ENCODE results near the gene ETFB.
A peak's percentile ranks its signal among the peaks of the same experiment; 100 is the strongest.

The ETFB gene

DNA sequence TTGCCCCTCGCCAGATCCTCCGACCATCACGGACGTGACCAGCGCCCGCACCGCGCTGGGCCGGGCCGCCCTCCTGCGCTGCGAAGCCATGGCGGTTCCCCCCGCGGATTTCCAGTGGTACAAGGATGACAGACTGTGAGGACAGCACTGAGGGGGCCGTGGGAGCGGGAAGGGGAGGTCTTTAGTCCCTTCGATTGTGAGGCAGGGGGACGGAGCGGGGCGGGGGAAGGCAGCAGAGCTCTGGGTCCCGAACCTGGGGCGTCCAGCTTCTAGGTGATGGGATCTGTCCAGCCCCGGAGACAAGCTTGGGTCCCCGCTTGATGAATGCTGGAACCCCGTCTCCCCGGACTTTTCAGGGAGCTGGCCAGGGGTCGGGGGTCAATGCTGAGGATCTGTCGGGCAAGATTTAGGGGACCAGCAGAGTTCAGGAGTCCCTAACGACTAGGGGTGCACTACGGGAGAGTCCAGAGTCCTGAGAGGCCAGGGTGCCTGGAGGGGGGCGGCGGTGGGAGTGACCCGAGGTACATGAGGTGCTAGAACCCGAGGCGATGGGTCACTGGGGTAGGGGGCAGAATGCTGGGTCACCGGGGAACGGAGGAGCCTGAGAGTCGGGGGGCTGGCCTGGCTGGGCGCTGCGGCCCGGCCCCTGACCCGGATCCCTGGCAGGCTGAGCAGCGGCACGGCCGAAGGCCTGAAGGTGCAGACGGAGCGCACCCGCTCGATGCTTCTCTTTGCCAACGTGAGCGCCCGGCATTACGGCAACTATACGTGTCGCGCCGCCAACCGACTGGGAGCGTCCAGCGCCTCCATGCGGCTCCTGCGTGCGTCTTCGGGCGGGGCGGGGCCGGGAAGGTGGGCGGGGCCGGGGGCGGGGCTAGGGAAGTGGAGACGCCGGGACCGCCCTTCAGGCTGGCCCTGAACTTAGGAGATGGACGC lies 38.9 kb downstream of the ETFB start:
- TF ChIP-seq, protein P1, sequence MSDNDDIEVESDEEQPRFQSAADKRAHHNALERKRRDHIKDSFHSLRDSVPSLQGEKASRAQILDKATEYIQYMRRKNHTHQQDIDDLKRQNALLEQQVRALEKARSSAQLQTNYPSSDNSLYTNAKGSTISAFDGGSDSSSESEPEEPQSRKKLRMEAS (IDR thresholded peaks at IDR 0.05) = 0 out of 2 replicates have a peak, but pooled peaks have one; percentile 29
- TF ChIP-seq TEAD4 (IDR thresholded peaks at IDR 0.05) (no peak), RAD21 (IDR thresholded peaks at IDR 0.05; ENCODE audit: low read depth) (no peak), NFIC (IDR thresholded peaks at IDR 0.05) (no peak)

DNA sequence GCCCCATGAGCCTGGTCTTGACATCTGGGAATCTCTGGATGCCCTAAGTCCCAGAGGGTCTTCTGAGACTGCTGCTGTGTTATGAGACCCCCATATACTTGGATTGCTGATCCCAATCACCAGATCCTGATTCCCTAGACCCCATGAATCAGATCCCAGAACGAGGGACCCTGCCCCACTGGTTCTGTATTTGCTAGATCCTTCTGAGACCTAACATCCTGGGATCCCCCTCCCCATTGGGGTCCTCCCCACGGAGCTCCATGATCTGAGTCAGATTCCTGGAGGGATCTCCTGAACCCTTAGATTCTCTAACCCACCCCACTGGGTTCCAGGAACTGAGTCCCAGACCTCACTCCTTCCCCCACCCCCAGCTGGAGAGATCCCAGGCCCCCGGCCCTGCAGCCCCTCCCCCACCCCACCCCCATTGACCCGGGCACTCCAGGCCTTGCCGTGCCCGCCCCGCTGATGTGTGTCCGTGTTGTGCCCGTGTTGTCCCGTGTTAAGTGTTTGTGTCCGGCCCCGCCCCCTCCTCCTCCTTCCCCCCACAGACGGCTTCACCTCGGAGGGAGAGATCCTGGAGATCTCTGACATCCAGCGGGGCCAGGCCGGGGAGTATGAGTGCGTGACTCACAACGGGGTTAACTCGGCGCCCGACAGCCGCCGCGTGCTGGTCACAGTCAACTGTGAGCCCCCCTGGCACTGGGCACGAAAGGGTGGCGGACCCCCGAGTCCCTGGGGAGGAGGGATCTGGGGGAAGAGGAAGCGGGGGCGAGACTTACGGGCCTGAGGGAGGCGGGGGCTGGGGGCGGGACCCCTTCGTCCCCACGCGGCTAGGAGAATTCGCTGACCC lies 39.7 kb downstream of the ETFB start:
- TF ChIP-seq, protein P2, sequence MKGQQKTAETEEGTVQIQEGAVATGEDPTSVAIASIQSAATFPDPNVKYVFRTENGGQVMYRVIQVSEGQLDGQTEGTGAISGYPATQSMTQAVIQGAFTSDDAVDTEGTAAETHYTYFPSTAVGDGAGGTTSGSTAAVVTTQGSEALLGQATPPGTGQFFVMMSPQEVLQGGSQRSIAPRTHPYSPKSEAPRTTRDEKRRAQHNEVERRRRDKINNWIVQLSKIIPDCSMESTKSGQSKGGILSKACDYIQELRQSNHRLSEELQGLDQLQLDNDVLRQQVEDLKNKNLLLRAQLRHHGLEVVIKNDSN (IDR thresholded peaks at IDR 0.05) = no peak
- TF ChIP-seq YY1 (IDR thresholded peaks at IDR 0.05; ENCODE audit: low read depth) (no peak), TAF1 (IDR thresholded peaks at IDR 0.05; ENCODE audit: low read depth) (no peak), EGR1 (IDR thresholded peaks at IDR 0.05) (no peak), TEAD4 (IDR thresholded peaks at IDR 0.05) (no peak), RAD21 (IDR thresholded peaks at IDR 0.05; ENCODE audit: low read depth) (no peak), EP300 (IDR thresholded peaks at IDR 0.05; ENCODE audit: borderline replicate concordance) (no peak), FOXM1 (IDR thresholded peaks at IDR 0.05; ENCODE audit: borderline replicate concordance, low read depth) (no peak), NFIC (IDR thresholded peaks at IDR 0.05) (no peak), ZBTB7A (IDR thresholded peaks at IDR 0.05; ENCODE audit: low read depth) (no peak), TCF12 (IDR thresholded peaks at IDR 0.05; ENCODE audit: low read depth) (no peak), CEBPB (IDR thresholded peaks at IDR 0.05) (no peak), CREB1 (IDR thresholded peaks at IDR 0.05; ENCODE audit: low read depth) (no peak)
- TF ChIP-seq, protein P3, sequence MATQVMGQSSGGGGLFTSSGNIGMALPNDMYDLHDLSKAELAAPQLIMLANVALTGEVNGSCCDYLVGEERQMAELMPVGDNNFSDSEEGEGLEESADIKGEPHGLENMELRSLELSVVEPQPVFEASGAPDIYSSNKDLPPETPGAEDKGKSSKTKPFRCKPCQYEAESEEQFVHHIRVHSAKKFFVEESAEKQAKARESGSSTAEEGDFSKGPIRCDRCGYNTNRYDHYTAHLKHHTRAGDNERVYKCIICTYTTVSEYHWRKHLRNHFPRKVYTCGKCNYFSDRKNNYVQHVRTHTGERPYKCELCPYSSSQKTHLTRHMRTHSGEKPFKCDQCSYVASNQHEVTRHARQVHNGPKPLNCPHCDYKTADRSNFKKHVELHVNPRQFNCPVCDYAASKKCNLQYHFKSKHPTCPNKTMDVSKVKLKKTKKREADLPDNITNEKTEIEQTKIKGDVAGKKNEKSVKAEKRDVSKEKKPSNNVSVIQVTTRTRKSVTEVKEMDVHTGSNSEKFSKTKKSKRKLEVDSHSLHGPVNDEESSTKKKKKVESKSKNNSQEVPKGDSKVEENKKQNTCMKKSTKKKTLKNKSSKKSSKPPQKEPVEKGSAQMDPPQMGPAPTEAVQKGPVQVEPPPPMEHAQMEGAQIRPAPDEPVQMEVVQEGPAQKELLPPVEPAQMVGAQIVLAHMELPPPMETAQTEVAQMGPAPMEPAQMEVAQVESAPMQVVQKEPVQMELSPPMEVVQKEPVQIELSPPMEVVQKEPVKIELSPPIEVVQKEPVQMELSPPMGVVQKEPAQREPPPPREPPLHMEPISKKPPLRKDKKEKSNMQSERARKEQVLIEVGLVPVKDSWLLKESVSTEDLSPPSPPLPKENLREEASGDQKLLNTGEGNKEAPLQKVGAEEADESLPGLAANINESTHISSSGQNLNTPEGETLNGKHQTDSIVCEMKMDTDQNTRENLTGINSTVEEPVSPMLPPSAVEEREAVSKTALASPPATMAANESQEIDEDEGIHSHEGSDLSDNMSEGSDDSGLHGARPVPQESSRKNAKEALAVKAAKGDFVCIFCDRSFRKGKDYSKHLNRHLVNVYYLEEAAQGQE (IDR thresholded peaks at IDR 0.05; ENCODE audit: low read depth) = no peak
- TF ChIP-seq, protein P1 (IDR thresholded peaks at IDR 0.05) = no peak

DNA sequence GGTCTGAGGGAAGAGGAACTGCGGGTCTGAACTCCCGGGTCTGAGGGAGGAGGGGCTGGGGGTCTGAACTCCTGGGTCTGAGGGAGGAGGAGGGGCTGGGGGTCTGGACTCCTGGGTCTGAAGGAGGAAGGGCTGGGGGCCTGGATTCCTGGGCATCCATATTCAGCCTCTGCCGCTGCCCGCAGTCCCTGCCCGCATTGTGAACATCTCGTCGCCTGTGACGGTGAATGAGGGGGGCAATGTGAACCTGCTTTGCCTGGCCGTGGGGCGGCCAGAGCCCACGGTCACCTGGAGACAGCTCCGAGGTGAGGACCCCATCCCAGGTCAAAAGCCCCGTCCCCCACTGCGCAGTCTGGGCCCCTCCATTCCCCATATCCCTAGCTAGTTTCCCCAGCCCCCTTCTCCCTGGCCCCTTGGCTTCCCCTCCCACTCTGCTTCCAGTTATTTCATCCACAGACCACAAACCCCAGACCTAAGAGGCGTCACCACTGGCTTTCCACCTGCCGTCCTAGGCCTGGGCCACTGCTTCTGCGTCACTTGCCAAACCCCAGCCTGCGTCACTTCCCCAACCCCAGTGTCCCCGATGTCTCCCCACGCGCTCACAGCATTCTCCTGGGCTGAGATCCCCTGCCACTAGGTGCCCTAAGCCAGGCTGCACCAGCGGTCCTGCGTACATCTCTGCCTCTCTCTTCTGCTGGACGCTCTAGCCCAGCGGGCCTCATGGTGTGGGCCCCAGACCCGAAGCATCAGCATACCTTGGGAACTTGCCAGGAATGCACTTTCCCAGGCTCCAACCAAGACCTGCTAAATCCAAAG lies 40.8 kb downstream of the ETFB start:
- TF ChIP-seq TEAD4 (IDR thresholded peaks at IDR 0.05) (no peak), ZBTB7A (IDR thresholded peaks at IDR 0.05; ENCODE audit: low read depth) (no peak), RAD21 (IDR thresholded peaks at IDR 0.05; ENCODE audit: low read depth) (no peak), CEBPB (IDR thresholded peaks at IDR 0.05) (no peak)
- TF ChIP-seq, protein P1 (IDR thresholded peaks at IDR 0.05) = no peak
- TF ChIP-seq, protein P2 (IDR thresholded peaks at IDR 0.05) = no peak

DNA sequence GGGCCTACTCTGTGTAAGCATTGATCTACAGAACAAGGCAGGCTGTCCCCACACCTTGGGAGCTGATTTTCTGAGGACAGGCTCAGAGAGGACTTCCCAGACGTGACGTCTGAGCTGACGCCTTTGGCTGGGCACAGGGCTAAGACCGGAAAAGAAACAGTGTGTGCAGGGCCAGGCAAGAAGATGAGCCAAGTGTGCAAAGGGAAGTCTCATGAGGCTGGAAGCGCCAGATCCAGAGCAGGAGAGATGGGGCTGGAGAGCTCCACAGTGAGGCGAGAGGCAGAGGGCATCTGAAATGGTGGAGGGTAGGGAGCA lies 42.1 kb downstream of the ETFB start:
- TF ChIP-seq, protein P1 (IDR thresholded peaks at IDR 0.05) = no peak
- TF ChIP-seq TEAD4 (IDR thresholded peaks at IDR 0.05) = no peak
- no peak for TF ChIP-seq RAD21 (IDR thresholded peaks at IDR 0.05; ENCODE audit: low read depth)
- TF ChIP-seq TCF12 (IDR thresholded peaks at IDR 0.05; ENCODE audit: low read depth) = no peak
- TF ChIP-seq, protein P2 (IDR thresholded peaks at IDR 0.05) = no peak
- TF ChIP-seq EGR1 (IDR thresholded peaks at IDR 0.05) = no peak
- no peak for TF ChIP-seq FOXM1 (IDR thresholded peaks at IDR 0.05; ENCODE audit: borderline replicate concordance, low read depth)
- TF ChIP-seq ZBTB7A (IDR thresholded peaks at IDR 0.05; ENCODE audit: low read depth) = no peak
- no peak for TF ChIP-seq CREB1 (IDR thresholded peaks at IDR 0.05; ENCODE audit: low read depth)
- no peak for TF ChIP-seq TAF1 (IDR thresholded peaks at IDR 0.05; ENCODE audit: low read depth)
- no peak for TF ChIP-seq YY1 (IDR thresholded peaks at IDR 0.05; ENCODE audit: low read depth)

DNA sequence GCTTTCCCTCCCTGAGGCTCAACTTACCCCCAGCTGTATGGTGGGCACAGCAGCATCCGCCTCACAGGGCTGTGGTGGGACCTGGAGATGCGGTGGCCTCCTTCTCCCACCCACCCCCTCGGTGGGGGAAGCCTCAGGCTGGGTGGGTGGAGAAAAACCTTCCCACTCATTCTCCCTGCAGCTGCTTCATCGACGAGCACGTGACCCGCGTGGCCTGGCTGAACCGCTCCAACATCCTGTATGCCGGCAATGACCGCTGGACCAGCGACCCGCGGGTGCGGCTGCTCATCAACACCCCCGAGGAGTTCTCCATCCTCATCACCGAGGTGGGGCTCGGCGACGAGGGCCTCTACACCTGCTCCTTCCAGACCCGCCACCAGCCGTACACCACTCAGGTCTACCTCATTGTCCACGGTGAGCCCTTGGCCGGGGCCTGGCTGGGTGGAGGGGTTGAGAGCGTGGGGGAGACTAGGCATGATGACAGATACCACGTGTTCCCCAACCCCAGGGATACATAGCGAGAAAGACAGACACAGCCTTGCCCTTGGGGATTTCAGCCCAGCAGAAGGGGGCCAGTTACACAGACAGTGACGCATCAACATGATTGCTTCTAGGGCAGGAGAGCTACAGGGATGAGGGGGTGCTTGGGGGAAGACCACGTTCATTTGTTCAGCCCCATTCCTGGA lies 42.6 kb downstream of the ETFB start:
- TF ChIP-seq, protein P2 (IDR thresholded peaks at IDR 0.05) = no peak
